Coronary artery (tissue), 2 donors: ENCODE measurements around the gene PAX5.

ENCODE experiments used
- DNase-seq: peaks from one replicate; pipeline ENCODE4 v3.0.0-alpha.2; 2017; ENCODE audit warnings: low spot score
- H3K27ac ChIP-seq, 2 donors: fragments of 200-600 bp; sonication (generic); one replicate each; pipeline ENCODE4 v1.5.1; 2016 to 2019
- H3K4me3 ChIP-seq: fragments of 200-600 bp; sonication (generic); 2 replicates; pipeline ENCODE4 v1.5.1; 2016; ENCODE audit warnings: mild to moderate bottlenecking, moderate library complexity
- CTCF ChIP-seq: fragments of 200-600 bp; sonication (generic); IDR thresholded peaks from one replicate; pipeline ENCODE4 v1.5.1; 2019; ENCODE audit warnings: antibody characterized with exemption

PAX5 gene

DNA sequence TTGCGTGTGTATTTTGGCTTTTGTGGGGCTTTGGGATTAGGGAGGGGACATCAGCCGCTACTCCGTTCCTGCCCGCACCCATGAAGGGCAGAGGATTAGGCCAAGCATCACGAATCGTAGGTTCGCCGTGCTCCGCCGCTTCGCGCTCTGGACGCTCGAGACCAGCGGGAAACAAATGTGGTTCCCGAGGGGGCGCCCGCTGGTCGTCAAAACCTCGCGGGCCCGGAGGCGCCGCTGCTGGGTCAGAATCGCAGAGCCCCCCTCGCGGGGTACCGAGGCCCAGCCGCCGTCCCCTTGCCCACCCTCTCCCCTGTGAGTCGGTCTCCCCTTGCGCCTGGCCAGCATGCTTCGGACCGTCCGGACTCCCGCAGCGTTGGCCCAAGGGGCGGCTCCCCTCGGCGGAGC, 2.3 kb upstream of the PAX5 start:
- no peak for DNase-seq
- no peak for TF ChIP-seq CTCF
- H3K4me3 ChIP-seq = peak overlapping the region; percentile 83
- H3K27ac ChIP-seq = no peak overlapping the region

GRCh38 chr9:37035648-37036370, 1.7 kb upstream of the PAX5 start:
- no peak overlapping the region for H3K27ac ChIP-seq
- no peak for DNase-seq
- no peak for TF ChIP-seq CTCF
- H3K4me3 ChIP-seq = peak overlapping the region; percentile 83

GRCh38 chr9:37034938-37035647, 1.0 kb upstream of the PAX5 start:
- Histone ChIP-seq H3K4me3 (peak overlapping the region; percentile 52), H3K27ac (no peak overlapping the region)
- peak; percentile 41 for DNase-seq
- no peak for TF ChIP-seq CTCF

- no peak for TF ChIP-seq CTCF
- Histone ChIP-seq H3K27ac (no peak overlapping the region), H3K4me3 (peak overlapping the region; percentile 52)
- no peak for DNase-seq
These were observed 353 bp upstream of the PAX5 start for GRCh38 chr9:37034305-37034937.

DNA sequence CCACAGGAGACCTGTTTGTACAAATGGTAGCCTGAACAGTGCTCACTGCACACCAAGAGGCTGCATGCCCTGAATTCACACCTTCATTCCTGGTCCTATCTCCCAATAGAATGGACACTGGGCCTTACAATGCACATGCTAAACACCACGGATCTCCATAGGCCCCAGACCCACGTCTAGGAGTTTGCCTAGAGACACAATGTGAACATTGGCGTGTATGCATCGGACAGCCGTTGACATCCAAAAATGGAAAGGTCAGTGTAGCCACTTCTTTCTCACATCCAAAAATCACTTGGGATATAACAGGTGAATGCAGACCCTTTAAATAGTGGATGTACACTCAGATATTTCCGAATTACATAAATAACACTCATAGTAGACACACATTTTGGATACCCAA, 927 bp downstream of the PAX5 start:
- TF ChIP-seq CTCF = no peak
- Histone ChIP-seq H3K4me3 (no peak overlapping the region), H3K27ac (no peak overlapping the region)
- DNase-seq = no peak

DNA sequence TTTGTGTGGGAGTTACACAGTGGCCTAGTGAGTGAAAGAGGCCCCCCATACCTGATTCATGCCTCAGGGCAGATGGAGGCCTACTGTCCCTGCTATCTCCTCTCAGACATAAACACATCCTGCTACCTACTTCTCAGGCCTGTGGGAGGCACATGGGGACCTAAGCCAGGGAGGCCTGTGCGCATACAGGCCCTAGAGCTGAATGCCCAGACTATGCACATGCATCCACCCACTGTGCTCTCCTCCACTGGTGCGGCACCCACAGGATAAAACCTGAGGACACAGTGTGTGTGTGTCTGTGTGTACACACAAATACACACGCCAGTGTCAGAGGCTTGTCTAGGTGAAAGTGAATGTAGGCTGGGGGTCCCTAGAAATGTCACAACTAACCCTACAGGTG, 1.4 kb downstream of the PAX5 start:
- Histone ChIP-seq H3K4me3 (no peak overlapping the region), H3K27ac (no peak overlapping the region)
- TF ChIP-seq CTCF = no peak
- peak; percentile 52 for DNase-seq
